ENCODE data around the gene ATP13A5.
A peak's percentile ranks its signal among the peaks of the same experiment; 100 is the strongest.

Gene ATP13A5

GRCh38 chr3:193347521-193348501 lies 30.7 kb downstream of the ATP13A5 start:
- DNase-seq = peak in 1 of 2 donors; percentile 16

GRCh38 chr3:193346259-193346658 lies 32.3 kb downstream of the ATP13A5 start:
- no peak for DNase-seq

DNA sequence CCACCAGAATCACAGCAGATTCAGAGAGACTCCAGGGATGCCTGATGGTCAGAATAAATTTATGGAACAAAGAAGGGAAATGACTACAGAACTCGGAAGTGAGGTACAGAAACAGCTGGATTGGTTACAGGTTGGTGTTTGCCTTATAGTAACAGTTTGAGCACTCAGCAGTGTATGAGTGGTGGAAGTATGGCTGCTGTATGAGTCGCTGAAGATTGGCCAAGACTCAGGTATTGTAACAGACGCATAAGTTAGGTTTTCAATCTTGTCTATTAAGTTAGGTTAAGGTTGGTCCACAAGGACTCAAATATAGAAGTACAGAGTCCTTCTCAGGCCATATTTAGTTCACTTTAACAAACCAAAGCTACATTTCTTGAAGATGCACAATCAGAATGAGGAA lies 33.1 kb downstream of the ATP13A5 start:
- DNase-seq = no peak

DNA sequence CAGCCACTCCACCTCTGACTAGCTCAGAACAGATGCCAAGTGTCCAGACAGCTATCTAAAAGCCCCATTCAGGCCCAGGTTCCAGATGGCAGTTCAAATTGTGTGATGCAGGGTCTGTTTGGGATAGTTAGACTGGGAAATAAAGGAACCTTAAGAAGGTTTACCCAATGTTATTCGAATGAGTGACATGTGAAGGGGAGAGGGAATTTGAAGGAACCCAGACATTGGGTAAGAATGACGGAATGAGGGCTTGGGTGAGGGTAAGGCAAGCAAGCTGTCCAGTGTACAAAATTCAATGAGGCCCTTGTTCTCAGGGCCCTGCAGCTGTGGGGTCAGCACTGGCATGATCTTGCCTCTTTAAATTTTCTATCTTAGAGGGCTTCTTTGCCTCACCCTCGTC lies 34.1 kb downstream of the ATP13A5 start:
- no peak for DNase-seq

- DNase-seq = no peak
These were observed 34.8 kb downstream of the ATP13A5 start for GRCh38 chr3:193343726-193344222.

DNA sequence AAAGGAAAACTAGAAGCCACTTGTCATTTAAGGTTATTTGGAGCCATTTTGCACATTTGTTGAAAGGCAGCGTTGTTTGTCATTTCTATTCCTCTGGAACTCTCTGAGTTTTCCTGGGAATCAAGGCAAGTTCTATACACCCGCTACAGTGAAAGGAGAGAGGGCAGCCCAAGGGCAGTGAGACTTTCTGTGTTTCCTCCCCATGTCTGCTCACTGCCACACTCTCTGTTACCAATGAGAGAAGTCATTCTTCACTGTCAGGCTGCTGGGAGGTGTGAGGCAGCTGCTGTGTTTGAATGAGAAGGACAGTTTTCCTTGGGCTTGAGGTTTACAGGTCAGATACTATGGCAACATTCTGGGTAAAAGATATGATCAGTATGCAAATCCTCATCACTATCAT lies 36.0 kb downstream of the ATP13A5 start:
- no peak for DNase-seq

DNA sequence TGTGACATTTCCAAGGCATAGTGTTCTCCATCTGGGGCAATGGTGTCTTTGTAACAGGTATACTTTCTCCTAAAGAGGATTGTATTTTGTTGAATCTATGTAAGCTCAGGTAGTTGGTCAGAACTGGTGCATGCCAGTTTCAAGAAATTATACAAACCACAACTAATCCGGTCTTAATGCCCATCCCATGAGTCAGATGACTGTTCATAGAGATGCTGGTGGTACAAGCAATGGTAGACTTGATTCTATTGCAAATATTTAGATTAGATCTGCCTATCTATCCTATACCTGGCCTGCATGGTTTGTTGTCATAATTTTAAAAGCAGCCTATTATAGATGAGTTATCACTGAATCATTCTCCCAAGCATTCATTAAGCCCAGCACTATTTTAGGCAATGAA lies 43.5 kb downstream of the ATP13A5 start:
- no peak for DNase-seq

- no peak for DNase-seq
These were observed 45.3 kb downstream of the ATP13A5 start for GRCh38 chr3:193333229-193333628.

DNA sequence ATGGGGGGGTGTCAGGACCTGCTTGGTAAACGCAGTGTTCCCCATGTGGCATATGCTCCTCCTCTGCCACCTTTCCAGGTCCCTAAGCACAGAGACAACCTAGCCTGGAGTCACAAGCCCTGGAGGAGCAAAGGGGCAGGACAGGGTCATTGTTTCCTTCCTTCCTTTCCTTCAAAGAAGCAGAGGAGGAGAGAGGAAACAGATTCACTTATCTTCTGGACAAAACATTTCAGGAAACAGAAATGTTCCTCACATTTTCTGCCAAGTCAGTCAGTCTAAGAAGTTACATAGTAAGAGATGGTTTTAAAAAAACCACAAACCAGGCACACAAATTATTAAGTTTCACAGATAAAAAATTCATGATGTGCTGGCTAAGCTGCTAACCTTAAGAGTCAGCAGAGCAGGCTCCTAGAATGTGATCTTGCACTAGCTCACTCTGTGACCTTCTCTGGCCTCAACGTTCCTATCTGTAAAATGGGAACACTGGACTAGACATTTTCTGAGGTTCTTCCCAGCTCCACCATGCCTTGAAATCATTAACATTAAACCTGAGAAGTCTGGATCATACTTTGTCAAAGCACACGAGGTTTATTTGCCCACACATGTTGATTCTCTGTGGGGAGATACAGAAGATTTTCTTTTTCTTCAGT lies 47.9 kb downstream of the ATP13A5 start:
- DNase-seq = no peak

- DNase-seq = no peak
These were observed 60.8 kb downstream of the ATP13A5 start for GRCh38 chr3:193317682-193318300.

- DNase-seq = no peak
These were observed 64.4 kb downstream of the ATP13A5 start for GRCh38 chr3:193314161-193314560.

DNA sequence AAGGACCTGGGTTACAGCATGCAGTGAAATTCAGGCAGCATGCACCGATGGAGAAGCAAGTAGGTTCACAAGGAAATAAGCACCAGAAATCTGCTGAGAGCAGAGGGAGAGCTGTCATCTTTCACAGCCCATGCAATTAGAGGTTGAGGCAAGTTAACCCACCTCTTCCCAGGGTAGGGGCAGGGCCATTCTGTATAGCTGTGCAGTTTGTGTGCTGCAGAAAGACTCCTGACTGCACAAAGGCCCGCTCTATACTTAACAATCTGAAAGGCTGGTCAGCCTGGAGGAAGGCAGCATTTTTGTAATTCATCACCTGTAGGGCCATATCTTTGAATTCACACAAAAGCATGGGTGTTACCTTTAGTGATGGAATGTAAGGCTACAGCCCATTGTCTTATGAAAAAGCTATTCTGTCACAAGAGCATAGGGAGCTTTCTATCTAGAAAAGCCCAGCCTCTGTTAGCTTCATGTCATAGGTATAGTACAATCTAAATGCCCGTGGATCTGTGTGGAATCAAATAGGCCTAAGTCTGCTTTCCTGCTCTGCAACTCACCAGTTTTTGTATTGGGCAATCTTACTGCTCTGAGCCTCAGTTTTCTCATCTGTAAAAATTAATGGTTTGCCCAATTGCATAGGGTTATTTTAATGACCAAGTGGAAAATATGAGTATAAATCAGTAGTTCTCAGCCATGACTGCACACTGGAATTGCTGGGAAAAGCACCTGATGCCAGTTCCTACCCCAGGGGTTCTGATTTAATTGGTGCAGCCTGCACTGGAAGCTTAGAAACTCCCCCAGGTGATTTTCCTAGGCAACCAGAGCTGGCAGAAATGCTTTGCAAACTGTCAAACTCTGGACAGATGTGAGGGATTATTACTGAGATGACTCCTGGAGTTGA lies 65.2 kb downstream of the ATP13A5 start:
- no peak for DNase-seq

GRCh38 chr3:193310914-193311723 lies 67.4 kb downstream of the ATP13A5 start:
- no peak for DNase-seq

DNA sequence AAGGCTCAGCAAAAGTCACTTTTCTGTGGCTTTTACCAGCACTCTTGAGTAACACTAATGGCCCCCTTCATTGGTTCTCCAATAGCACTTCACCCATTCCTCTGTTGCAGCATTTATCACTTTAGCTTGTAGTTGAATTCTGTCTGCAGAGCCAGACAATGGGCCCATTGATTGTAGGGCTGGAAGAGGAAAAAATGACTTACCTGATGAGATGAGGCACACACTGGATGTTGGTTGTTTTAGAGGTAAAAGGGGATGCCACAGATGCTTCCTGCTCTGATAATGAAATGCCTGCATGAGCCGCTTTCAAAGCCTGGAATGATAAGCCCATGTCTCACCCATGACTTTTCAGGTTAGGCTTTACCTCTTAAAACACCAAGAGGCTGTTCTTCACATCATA lies 73.2 kb downstream of the ATP13A5 start:
- no peak for DNase-seq

GRCh38 chr3:193301433-193301832 lies 77.1 kb downstream of the ATP13A5 start:
- DNase-seq = no peak

DNA sequence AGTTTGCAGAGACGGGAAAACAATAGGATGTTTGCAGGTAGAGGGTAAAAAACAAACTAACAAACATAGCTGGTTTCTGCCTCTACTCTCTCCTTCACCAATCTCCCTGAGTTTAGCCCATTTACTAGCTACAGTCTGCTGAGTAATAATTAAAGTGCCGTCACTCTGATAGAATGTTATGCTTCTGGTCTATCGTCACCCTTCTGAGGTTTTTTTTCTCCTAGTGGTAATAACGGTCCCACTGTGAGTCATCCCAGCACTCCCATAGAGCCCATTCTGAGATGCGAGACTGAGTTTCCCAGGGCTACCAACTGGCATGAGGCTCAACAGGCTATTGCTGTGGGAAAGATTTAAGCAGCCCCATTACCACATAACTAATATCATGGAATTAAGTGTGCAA lies 81.1 kb downstream of the ATP13A5 start:
- no peak for DNase-seq

GRCh38 chr3:193295985-193296384 lies 82.6 kb downstream of the ATP13A5 start:
- DNase-seq = no peak

DNA sequence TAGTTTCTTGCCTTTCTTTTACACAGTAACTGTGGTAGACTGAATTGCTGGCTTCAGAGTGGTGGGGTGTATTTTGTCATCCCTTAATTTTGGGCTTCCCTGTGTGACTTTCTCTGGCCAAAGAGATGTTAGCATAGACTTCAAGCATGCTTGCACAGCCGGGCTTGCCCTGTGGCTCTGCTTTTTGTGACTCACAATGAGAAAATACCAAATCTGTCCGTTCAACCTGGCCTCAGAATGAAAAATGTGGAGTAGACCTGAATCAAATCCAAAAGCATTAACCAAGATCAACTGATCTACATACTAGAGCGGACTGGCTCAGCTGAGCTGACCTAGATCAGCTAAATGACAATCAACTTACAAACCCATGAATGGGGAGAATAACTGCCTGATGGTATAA lies 86.2 kb downstream of the ATP13A5 start:
- no peak for DNase-seq

DNA sequence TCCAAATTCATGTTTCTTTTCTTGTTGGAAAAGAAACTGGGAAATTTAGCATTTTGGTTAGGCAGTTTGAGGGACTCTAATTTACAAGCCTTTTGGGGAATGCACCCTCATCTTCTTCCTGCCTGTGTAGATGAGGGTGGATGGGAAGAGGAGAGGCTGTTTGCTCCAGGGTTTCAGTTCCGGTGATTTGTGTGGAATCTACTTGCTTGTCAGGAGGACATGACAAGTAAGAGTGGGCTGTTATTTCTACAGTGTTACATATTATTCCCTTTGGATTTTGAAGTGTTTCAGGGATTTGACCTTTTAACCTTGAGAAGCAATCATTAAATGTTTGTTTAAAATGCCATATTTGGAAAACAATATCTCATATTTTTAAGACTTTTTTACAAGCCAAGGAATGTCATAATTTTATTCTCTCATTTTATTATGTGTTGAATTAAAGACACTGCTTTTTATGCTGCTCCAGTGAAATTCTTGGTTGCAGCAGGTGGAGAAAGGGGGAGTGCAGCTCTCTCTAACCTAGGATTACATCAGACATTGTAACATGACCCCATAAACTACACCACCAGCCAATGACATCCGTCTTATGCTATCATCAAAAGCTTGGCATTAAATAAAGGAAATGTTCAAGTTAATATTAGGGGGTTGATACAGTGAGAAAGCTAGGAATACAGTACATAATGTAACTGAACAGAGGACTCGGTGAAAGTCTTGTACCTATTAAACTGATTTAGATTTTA lies 107.3 kb downstream of the ATP13A5 start:
- DNase-seq = no peak

DNA sequence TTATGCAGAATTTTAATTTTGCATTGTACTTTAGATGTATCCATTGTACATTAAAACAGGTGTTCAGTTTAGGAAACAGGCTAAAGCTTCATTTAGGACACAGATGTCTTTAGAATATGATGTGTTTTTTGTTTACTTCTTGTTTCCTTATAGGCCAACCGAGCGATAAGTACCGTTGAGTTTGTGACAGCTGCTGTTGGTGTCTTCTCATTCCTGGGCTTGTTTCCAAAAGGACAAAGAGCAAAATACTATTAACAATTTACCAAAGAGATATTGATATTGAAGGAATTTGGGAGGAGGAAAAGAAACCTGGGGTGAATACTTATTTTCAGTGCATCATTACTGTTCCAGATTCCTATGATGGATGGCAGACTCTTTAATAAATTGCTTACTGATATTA lies 108.1 kb downstream of the ATP13A5 start:
- DNase-seq = no peak
